Measurements from ENCODE around the gene ANO7.
"Not testable (repeated sequence)": the region's sequence is repeated elsewhere in the genome, so short reads cannot be mapped to it uniquely, and the experiment has no call there.

Gene ANO7

DNA sequence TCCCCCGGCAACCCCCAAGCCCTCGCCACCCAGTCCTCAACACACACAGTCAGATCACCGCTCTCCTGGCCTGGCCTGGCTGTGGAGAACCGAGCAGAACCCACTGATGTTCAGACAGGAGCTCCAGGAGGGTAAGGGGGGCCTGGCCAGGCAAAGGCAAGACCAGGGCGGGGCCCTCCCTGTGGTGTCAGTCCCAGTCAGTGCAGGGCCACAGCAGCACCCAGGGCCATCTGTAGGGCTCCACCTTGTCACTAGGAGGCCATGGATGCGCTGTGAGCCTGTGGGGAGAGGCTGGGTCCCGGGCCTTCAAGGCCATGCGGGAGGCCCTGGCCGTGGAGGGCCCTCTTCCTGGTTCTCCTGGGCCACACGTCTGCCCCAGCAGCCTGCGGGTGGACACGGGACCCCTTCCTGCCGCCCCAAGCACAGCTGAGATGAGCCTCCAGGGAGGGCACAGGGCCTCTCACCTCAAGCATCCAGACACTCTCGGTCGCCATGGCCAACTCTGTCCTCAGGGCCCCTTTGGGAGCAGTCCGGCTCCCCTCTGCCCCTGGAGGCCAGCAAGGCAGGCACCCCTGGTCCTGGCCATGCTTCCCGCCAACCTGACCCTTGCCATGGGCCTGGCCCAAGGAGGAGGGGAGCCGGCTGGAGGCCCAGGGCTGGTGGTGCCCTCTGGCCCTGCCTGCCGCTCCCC lies 2.0 kb downstream of the ANO7 start:
- no peak for DNase-seq (ENCODE audit: low spot score)

DNA sequence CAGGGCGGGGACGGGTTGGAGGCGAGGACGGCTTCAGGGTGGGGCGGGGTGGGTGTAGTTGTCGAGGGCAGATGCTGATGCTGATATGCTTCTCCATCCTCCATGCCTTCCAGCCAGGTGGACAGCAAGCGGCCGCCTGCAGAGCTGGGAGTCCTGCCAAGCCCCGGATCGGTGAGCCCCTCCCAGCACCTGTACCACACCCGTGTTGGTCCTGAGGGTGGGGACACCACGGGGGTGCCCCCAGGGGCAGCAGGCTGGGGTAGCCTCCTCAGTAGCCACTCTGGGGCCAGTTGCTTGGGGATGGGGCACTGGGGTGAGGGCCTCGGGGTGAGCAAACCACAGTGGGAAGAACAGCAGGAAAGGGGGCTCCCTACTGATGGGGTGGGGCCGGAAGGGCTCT lies 2.6 kb downstream of the ANO7 start:
- peak; percentile 32 for DNase-seq (ENCODE audit: low spot score)

DNA sequence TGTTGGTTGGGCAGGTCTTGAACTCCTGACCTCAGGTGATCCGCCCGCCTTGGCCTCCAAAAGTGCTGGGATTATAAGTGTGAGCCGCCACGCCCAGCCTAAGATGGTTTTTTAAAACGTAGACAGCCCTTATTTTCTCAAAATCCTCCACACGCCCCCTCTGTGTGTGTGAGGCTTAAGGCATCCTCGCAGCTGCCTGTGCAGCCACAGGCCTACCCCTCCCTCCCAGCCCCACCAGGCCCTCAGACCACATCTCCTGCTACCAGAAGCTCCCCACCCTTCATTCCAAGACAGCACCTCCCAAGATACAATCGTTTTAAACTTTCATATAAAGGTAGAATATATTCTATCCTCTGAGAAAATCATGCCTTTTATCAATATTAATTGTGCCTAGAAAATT lies 4.8 kb downstream of the ANO7 start:
- no peak for DNase-seq (ENCODE audit: low spot score)

DNA sequence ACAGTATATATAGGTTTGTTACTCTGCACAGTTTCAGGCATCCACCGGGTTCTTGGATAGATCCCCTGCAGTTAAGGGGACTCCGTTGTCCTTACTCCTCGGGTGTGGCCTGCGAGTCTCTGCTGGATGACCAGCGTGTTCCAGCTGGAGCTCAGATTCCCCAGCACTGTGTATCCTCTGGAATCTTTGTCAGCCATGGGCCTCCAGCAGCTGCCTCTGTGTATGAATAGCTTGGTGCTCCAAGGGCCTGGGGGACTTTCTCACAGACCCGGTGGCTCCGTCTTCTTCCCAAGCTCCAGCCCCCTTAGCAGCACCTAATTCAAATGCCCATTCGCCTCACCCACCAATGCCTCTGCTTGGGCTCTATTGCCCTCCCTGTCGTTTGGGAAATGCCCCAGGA lies 6.3 kb downstream of the ANO7 start:
- DNase-seq (ENCODE audit: low spot score): no peak

DNA sequence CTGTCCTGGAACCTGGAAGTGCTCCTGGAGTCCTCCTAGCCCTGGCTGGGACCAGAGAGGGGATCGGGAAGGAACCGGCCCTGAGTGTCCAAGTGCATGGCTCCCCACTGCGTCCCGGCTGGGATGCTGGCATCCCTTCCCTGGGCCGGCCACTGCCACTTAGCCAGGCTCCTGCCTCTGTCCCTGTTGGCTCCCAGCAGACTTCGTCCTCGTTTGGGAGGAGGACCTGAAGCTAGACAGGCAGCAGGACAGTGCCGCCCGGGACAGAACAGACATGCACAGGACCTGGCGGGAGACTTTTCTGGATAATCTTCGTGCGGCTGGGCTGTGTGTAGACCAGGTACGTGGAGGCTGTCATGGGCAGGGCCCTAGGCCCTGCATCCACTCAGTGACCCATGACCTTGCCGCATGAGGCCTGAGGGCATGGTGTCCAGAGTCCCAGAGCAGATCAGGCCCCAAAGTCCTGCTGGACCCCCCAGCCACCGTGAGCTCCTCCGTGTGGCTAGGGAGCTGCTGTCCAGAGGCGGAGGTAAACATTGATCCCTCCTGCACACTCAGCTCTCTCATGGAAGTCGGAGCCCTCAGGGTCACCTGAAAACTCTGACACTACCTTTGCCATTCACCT lies 7.1 kb downstream of the ANO7 start:
- DNase-seq (ENCODE audit: low spot score): no peak

DNA sequence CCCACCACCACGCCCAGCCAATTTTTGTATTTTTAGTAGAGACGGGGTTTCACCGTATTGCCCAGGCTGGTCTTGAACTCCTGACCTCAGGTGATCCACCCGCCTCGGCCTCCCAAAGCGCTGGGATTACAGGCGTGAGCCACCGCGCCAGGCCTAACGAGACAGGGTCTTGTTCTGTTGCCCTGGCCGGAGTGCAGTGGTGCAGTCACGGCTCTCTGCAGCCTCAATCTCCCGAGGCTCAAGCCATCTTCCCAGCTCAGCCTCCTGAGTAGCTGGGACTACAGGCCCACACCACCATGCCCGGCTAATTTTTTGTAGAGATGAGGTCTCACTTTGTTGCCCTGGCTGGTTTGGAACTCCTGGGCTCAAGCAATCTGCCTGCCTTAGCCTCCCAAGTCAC lies 8.8 kb downstream of the ANO7 start:
- DNase-seq (ENCODE audit: low spot score): not testable (repeated sequence)

DNA sequence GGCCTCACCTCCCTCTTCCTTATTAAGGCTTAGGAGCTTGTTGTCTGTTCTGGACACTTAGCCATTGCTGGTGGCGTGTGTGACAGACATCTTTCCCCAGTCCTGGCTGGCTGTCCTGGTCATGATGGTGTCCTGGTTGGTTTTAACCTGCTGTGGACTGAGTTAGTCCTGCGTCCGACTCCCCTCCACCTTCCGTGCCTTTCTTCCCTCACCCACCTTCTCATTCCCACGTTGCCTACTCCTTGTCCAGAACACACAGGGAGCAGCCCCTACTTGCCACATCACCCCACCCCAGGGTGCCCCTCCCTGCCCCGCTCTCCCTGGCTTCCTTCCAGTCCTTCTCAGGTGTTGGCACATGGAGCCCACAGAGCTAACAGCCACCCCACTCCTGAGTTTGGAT lies 9.5 kb downstream of the ANO7 start:
- DNase-seq (ENCODE audit: low spot score): no peak

DNA sequence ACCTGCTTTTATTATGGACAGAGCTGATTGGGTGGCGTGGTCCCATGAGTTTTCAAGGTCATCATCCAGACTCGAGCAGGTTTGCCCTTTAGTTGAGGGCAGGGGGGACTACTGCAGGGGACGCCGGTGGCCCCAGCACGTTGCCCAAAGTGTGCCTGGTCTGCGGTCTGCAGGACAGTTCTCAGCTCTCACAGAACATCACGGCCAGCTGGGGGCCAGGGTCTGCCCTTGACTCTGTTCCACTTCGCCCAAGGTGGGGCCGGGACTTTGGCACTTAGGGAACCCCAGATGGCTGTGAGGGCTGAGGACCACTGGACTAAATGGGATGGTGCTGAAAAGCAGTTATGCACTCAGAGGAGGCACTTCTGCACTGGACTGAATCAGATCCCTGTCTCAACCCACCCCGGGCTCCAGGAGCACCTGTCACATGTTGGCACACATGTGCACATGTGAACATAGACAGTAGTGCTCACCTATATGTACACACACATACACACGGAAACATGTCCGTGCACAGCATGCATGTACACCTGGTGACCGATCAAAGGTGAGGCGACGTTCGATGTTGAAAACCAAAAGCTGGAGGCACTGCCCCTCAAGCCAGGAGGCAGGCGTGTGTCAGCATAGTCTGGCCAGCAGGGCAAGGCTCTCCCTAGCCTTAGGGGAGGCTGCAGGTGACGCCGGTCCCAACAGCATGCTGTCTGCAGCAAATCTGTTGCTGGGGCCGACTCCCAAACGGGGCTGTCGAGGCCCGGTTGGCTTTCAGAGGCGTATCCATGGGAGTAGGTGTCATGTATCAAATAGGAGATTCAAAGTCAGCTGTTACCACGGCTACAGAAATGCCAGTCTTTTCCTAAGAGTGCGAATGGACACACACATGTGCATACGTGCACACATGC lies 10.2 kb downstream of the ANO7 start:
- DNase-seq (ENCODE audit: low spot score): no peak

DNA sequence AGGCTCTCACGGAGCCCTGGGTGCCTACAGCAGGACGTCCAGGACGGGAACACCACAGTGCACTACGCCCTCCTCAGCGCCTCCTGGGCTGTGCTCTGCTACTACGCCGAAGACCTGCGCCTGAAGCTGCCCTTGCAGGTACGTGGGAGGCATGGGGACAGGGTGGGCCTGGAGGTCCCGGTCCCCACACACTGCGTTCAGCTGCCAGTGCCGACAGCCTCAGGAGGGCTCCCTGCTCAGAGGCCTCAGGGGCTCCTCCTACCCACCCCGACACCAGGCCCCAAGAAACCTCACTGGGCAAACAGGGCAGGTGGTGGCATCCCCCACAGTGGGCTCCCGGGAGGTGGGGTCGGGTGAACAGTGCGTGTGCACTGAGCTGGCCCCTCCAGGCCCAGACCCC lies 10.8 kb downstream of the ANO7 start:
- no peak for DNase-seq (ENCODE audit: low spot score)

DNA sequence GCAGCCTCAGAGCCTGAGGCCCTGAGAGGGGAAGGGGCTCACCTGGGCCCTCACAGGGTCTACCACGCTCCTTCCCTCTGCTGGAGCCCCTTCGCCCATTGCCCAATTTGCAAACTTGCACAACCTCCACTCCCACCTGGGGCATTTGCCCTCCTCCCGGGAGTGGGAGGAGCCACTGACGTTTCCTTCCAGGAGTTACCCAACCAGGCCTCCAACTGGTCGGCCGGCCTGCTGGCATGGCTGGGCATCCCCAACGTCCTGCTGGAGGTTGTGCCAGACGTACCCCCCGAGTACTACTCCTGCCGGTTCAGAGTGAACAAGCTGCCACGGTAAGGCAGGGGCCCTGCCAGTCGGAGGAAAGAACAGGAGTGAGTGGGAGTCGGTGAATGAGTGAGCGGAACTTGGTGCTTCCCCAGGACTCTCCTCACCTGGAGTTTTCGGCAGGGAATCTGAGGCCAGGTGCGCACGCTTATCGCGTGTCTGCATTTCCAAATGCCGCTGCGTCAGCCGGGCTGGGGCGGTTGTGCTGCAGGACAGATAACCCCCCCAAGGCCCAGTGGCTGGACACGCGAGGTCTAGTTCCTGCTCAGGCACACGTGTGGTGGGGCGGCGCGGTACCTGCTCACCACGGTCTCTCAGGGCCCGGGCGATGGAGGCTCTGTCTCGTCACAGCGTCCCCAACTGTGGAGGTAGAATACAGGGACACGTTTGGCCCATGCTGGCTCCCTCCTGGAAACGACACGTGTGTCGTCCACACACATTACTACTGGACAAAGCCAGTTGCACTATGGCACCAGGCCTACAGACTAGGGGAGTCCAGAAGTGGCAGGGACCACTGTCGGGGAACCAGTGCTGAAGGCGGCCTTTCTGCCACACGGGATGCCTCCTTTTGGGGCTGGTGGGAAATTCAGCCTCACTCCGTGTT lies 11.7 kb downstream of the ANO7 start:
- no peak for DNase-seq (ENCODE audit: low spot score)

DNA sequence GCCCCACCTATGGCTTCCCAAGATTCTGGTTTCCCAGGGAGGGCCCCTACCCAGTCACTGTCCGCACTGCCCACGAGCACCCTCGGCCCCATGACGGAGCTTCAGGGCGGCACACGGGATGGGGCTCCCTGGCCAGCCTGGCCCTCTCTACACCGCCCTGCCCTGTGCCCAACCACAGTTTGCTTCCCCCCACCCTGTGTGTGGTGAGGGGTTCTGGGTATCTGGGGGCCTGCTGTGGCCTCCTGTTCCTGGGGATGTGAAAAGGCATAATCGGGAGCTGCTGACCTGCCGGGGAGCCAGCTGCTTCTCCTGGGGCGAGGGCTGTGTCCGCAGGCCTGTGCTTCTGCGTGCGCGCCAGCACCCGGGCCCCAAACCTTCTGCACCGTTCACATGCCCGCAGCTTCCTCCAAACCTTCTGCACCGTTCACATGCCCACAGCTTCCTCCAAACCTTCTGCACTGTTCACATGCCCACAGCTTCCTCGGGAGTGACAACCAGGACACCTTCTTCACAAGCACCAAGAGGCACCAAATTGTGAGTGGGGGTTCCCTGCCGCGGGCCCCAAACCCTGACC lies 12.4 kb downstream of the ANO7 start:
- no peak for DNase-seq (ENCODE audit: low spot score)

DNA sequence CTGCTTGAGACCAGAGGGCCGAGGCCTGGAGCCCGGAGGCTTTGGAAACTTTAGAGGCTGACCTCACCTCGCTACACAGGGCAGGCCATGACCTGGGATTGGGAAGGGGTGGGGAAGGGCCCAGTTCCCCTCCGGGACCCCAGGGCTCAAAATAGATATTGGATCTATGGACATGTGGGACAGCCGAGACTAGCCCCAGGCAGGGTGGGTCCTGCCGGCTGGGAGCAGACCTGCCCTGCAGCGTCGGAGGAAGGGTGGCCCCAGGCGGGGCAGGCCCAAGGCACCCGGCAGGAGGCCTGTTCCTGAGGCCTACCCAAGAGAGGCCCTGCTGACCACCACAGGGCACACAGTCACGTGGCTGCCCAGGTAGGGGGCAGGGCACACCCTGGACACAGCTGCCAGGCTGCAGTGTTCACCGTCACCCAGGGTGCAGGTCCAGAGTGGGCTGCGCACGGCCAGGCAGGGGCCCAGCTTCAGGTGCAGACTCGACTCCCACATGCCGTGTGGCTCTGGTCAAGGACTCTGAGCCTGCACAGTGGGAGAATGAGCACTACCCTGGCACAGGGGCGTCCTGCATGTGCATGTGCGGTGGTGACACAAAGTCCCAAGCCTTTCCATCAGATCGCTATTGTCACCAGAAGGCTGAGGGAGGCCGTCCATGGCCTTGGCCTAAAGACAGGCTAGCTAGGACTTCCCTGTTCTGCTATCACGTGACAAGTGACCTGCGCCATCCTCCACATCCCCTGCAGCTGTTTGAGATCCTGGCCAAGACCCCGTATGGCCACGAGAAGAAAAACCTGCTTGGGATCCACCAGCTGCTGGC lies 13.2 kb downstream of the ANO7 start:
- DNase-seq (ENCODE audit: low spot score): no peak

DNA sequence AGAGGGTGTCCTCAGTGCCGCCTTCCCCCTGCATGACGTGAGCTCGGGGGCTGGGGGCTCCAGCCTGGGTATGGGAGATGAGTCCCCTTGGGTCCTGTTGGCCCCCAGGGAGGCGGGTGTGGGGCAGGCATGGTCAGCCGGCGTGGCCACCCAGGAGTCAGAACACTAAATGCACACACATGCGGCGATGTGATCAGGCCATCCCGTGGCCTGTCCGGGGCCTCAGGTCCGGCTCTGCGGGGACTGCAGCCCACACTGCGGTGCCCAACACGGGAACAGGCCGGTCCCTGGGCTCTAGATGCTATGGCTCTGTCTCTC lies 13.8 kb downstream of the ANO7 start:
- no peak for DNase-seq (ENCODE audit: low spot score)

DNA sequence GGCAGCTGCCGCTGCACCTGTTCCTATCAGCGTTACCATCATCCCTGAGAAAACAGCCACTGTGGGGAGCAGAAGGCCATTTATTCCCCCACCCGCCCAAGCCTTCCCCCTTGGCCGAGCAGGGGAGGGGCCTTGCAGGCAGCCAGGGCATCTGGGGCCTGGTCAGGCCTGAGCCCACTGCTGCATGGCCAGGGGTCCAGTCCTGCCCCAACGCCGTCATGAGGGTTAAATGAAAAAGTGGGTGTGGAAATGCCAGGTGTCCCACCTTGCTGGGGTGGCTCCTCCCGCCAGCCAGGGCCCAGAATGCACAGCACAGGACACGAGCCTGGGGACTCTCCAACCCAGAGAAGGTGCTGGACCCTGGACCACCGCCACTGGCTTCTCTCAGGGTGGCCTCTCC lies 14.2 kb downstream of the ANO7 start:
- DNase-seq (ENCODE audit: low spot score): no peak

DNA sequence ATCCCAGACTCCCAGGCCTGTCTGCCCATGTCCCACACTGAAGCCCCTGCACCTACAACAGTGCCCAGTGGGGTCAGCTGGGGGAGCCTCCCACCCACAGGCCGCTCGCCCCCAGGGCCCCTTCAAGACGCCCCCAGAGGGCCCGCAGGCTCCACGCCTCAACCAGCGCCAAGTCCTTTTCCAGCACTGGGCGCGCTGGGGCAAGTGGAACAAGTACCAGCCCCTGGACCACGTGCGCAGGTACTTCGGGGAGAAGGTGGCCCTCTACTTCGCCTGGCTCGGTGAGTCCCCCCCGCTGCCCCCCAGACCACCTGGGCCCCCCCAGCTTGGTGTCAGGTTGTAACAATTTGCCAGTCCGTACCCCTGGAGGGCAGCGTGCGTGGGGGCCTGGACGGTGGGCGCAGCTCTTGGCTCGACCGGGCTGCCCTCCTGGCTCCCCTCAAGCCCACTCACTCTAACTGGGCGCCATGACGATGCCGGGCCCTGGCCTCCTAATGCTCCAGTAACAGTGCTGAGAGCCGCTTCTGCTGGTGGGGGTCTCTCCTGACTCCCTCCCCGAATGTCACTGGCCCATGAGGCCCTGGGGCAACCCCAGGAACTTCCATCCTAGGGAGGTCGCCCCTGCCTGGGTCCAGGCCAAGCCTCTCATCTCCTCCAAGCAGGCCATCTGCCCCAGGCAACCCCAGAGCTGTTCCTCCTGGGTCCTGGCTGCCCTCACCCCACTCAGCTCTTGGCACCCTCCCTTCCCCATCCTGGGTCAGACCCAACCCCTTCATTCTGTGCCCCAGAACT lies 14.9 kb downstream of the ANO7 start:
- no peak for DNase-seq (ENCODE audit: low spot score)

DNA sequence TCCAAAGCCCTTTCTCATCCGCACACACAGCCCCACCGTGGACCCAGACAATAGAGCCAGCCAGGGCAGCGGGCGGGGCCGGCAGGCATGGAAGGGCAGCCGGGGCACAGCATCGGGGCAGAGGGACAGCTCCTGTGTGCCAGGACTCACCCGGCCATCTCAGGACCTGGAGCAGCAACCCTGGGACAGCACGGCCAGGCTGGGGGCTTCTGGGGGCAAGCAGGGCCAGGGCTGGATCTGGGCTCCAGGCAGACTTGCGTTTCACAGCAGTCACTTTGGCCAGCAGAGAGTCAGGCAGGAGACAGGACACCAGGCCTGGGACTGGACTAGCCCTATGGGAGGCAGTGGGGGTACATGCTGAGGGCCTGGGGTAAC lies 15.5 kb downstream of the ANO7 start:
- no peak for DNase-seq (ENCODE audit: low spot score)

DNA sequence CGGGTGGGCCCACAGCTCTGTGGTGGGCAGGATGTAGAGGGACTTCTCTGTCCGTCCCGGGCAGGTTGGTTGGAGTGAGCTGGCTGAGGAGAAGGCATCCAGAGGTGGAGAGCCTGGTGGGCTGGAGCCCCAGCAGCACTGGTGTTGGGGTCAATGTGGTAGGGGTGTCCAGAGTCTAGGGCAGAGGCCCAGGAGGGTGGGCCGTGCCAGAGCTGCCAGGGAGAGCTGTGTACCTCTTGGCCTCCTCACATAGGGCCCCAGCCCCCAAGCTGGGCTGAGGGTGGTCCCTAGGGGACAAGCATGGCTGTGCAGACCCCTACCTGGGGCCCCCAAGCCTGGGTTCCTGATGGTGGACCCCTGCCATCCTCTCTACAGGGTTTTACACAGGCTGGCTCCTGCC lies 16.0 kb downstream of the ANO7 start:
- DNase-seq (ENCODE audit: low spot score): no peak

DNA sequence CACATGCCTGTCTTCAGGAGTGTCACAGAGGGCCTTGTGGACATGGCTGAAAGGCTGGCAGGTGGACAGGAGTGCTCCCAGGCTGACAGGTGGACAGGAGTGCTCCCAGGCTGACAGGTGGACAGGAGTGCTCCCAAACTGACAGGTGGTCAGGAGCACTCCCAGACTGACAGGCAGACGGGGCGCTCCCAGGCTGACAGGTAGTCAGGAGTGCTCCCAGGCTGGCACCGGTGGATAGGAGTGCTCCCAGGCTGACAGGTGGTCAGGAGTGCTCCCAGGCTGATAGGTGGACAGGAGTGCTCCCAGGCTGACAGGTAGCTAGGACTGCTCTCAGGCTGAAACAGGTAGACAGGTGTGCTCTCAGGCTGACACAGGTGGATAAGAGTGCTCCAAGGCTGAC lies 16.6 kb downstream of the ANO7 start:
- no peak for DNase-seq (ENCODE audit: low spot score)

DNA sequence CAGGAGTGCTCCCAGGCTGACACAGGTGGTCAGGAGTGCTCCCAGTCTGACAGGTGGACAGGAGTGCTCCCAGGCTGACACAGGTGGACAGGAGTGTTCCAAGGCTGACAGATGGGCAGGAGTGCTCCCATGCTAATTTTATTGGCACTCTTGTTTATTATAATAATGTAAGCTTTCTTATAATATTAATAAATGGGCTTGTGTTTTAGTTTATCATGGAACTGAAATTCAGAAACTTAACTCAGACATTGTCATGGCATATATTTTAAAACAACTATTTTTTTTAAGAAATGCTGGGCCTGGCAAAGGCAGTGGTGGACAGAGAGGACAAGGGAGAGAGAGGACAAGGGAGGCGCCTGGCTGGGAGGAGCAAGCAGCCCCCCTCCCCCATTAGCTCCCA lies 18.7 kb downstream of the ANO7 start:
- DNase-seq (ENCODE audit: low spot score): no peak

DNA sequence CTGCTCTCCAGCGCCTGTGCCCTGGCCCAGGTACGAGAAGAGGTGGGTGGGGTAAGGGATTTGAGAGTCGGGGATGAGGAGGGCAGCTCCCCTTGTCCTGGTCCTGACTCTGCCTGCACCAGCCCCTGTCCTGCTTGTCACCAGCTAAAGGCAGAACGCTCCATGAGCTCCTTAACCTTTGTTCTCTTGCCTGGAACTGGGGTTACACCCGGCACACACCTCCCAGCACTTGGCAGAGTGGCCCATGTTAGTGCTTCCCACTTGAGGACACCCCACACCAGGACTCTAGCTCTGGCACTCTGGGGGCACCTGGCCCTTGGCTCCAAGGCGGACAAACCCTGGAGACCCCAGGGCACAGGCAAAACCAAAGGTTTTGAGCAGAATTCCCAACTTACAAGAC lies 19.2 kb downstream of the ANO7 start:
- DNase-seq (ENCODE audit: low spot score): no peak

Data from hematopoietic multipotent progenitor cell treated with erythropoietin and hydrocortisone succinate and interleukin-3 and kit ligand, for 17 days (in vitro differentiated cells).